ENCODE measurements around the gene EVA1A. TPM values are rescaled to one million over a fixed set of nuclear protein-coding genes. Genes with fewer than 3 reads are reported as not detected.
A peak's percentile ranks its signal among the peaks of the same experiment; 100 is the strongest.

The EVA1A gene
- total and polyA plus RNA-seq, 2 donors (not counting 1 experiment from before 2014, with no cell fraction given) = 22.8 to 31.7 TPM

DNA sequence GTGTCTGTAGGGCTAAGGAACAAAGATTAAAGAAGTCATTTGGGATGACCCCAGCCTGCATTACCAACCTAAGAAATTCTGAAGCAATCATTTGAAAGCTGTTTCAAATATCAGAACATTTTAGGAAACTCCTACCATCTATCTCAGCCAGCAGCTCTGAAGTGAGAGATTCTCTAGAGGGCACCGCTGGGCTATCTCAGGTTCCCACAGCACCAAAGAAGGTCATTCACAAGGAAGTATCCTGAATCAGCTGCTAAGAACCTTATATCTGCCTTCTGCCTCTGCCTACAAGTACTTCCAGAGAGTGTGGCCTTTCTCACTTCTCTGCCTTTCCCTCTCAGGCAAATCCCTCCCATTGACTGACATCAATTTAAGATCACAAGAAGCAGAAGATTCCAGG, 13.4 kb upstream of the EVA1A start:
- Histone ChIP-seq H3K4me3 (replicated peaks in 1 of 4; ENCODE audit: control extremely low read depth in 1 of 4, insufficient read depth in 1 of 4, low read depth in 3 of 4, low read length in 4 of 4) (no peak overlapping the region), H3K9ac (ENCODE audit: insufficient read depth, low read length) (no peak overlapping the region), H3K27ac (ENCODE audit: insufficient read depth, low read length) (no peak overlapping the region), H3K9me3 (ENCODE audit: control insufficient read depth, insufficient read depth, low read depth, low read length) (no peaks in the 10 kb centered on the region), H3K79me2 (ENCODE audit: control insufficient read depth, insufficient read depth, low read length) (no peaks in the 10 kb centered on the region), H3K4me1 (ENCODE audit: control insufficient read depth, extremely low read depth, insufficient read depth, low read length) (peaks cover 7% of the 10 kb centered on the region), H4K20me1 (ENCODE audit: control insufficient read depth, extremely low read depth, insufficient read depth, low read length) (no peaks in the 10 kb centered on the region), H2AFZ (ENCODE audit: low read length) (no peak overlapping the region), H3K4me2 (ENCODE audit: extremely low read depth, insufficient read depth, low read length) (no peak overlapping the region), H3K36me3 (ENCODE audit: control insufficient read depth, insufficient read depth, low read length) (no peaks in the 10 kb centered on the region), H3K27me3 (ENCODE audit: control insufficient read depth, insufficient read depth, low read length) (no peaks in the 10 kb centered on the region)
- TF ChIP-seq EZH2 (IDR thresholded peaks at IDR 0.05; ENCODE audit: low read length, missing control alignments) (no peak), CTCF (conservative IDR thresholded peaks at IDR 0.05 in 1 of 2, IDR thresholded peaks at IDR 0.05 in 1 of 2; ENCODE audit: low read depth in 1 of 2, low read length in 2 of 2) (no peak)
- DNase-seq (ENCODE audit: low read depth in 2 of 2) = no peak

- Histone ChIP-seq H3K9me3 (ENCODE audit: control insufficient read depth, insufficient read depth, low read depth, low read length) (no peaks in the 10 kb centered on the region), H3K4me3 (replicated peaks in 1 of 4; ENCODE audit: control extremely low read depth in 1 of 4, insufficient read depth in 1 of 4, low read depth in 3 of 4, low read length in 4 of 4) (no peak overlapping the region), H3K27me3 (ENCODE audit: control insufficient read depth, insufficient read depth, low read length) (no peaks in the 10 kb centered on the region), H3K4me2 (ENCODE audit: extremely low read depth, insufficient read depth, low read length) (no peak overlapping the region), H3K27ac (ENCODE audit: insufficient read depth, low read length) (no peak overlapping the region), H3K9ac (ENCODE audit: insufficient read depth, low read length) (no peak overlapping the region), H3K36me3 (ENCODE audit: control insufficient read depth, insufficient read depth, low read length) (no peaks in the 10 kb centered on the region), H2AFZ (ENCODE audit: low read length) (no peak overlapping the region), H3K79me2 (ENCODE audit: control insufficient read depth, insufficient read depth, low read length) (no peaks in the 10 kb centered on the region), H4K20me1 (ENCODE audit: control insufficient read depth, extremely low read depth, insufficient read depth, low read length) (no peaks in the 10 kb centered on the region), H3K4me1 (ENCODE audit: control insufficient read depth, extremely low read depth, insufficient read depth, low read length) (peaks cover 7% of the 10 kb centered on the region)
- no peak for DNase-seq (ENCODE audit: low read depth in 2 of 2)
- TF ChIP-seq EZH2 (IDR thresholded peaks at IDR 0.05; ENCODE audit: low read length, missing control alignments) (no peak), CTCF (conservative IDR thresholded peaks at IDR 0.05 in 1 of 2, IDR thresholded peaks at IDR 0.05 in 1 of 2; ENCODE audit: low read depth in 1 of 2, low read length in 2 of 2) (no peak)
Measured at GRCh38 chr2:75573145-75573878, 12.6 kb upstream of the EVA1A start.

GRCh38 chr2:75571730-75572430, 11.1 kb upstream of the EVA1A start:
- peak in 1 of 2 donors; percentile 47 for DNase-seq (ENCODE audit: low read depth in 2 of 2)
- no peaks in the 10 kb centered on the region for H3K79me2 ChIP-seq (ENCODE audit: control insufficient read depth, insufficient read depth, low read length)
- no peaks in the 10 kb centered on the region for H3K36me3 ChIP-seq (ENCODE audit: control insufficient read depth, insufficient read depth, low read length)
- no peaks in the 10 kb centered on the region for H4K20me1 ChIP-seq (ENCODE audit: control insufficient read depth, extremely low read depth, insufficient read depth, low read length)
- H3K9me3 ChIP-seq (ENCODE audit: control insufficient read depth, insufficient read depth, low read depth, low read length) = no peaks in the 10 kb centered on the region
- no peak overlapping the region for H3K4me3 ChIP-seq (replicated peaks in 1 of 4; ENCODE audit: control extremely low read depth in 1 of 4, insufficient read depth in 1 of 4, low read depth in 3 of 4, low read length in 4 of 4)
- TF ChIP-seq EZH2 (IDR thresholded peaks at IDR 0.05; ENCODE audit: low read length, missing control alignments) (no peak), CTCF (conservative IDR thresholded peaks at IDR 0.05 in 1 of 2, IDR thresholded peaks at IDR 0.05 in 1 of 2; ENCODE audit: low read depth in 1 of 2, low read length in 2 of 2) (no peak)
- H3K4me2 ChIP-seq (ENCODE audit: extremely low read depth, insufficient read depth, low read length) = peak overlapping the region; percentile 26
- H3K27me3 ChIP-seq (ENCODE audit: control insufficient read depth, insufficient read depth, low read length) = no peaks in the 10 kb centered on the region
- peak overlapping the region; percentile 46 for H3K27ac ChIP-seq (ENCODE audit: insufficient read depth, low read length)
- H2AFZ ChIP-seq (ENCODE audit: low read length) = no peak overlapping the region
- H3K9ac ChIP-seq (ENCODE audit: insufficient read depth, low read length) = no peak overlapping the region
- peaks cover 7% of the 10 kb centered on the region for H3K4me1 ChIP-seq (ENCODE audit: control insufficient read depth, extremely low read depth, insufficient read depth, low read length)

All from fibroblast of lung (primary cell).